GM13977 (cell line): ENCODE data around the gene RPN2.

Experiments
- DNase-seq: peaks from one replicate; pipeline ENCODE4 v3.0.0; 2012; ENCODE audit warnings: low spot score
- in situ Hi-C: fragments of 300-500 bp; cut with MboI; formaldehyde crosslinking; loops from one replicate; pipeline ENCODE4 v1.12.0; 2022; ENCODE audit warnings: low sequenced_read_pairs, low pct_unique_long_range_greater_than_20kb, mixed read lengths, inconsistent platforms; ENCODE audit not compliant: unreplicated experiment
- TF ChIP-seq, protein P1 (sequence below): IDR thresholded peaks from 2 replicates; pipeline ENCODE4 v1.5.1; 2012; ENCODE audit warnings: mild to moderate bottlenecking, control low read depth; ENCODE audit not compliant: insufficient read depth; ENCODE audit errors: extremely low read depth, missing control alignments

RPN2 gene

GRCh38 chr20:37236462-37236861 lies 57.3 kb downstream of the RPN2 start:
- DNase-seq, result no peak
- TF ChIP-seq, protein P1, sequence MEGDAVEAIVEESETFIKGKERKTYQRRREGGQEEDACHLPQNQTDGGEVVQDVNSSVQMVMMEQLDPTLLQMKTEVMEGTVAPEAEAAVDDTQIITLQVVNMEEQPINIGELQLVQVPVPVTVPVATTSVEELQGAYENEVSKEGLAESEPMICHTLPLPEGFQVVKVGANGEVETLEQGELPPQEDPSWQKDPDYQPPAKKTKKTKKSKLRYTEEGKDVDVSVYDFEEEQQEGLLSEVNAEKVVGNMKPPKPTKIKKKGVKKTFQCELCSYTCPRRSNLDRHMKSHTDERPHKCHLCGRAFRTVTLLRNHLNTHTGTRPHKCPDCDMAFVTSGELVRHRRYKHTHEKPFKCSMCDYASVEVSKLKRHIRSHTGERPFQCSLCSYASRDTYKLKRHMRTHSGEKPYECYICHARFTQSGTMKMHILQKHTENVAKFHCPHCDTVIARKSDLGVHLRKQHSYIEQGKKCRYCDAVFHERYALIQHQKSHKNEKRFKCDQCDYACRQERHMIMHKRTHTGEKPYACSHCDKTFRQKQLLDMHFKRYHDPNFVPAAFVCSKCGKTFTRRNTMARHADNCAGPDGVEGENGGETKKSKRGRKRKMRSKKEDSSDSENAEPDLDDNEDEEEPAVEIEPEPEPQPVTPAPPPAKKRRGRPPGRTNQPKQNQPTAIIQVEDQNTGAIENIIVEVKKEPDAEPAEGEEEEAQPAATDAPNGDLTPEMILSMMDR, result no peak
- in situ Hi-C loops, result no loop called here

- no peak for DNase-seq
- TF ChIP-seq, protein P1, result no peak
- in situ Hi-C loops, result no loop called here
Observed at GRCh38 chr20:37237656-37238055, 58.5 kb downstream of the RPN2 start.

DNA sequence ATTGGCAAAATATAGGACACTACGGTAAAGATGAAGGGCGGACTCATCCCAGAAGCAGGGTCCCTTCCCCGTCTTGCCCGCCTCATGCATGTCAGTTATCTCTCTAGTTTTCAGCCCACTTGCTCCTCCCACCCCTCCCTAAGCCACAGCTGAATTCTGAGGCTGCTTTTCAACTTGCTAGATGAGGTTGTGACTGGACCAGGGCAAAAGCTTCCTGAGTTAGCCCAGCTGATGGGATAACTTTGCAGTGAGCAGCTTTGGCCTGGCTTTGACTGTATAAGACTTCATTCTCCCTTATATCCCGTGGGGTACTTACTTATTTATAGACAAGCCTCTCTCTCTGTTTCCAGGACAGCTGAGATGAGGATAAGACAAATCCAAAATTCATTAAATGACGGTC lies 59.3 kb downstream of the RPN2 start:
- in situ Hi-C loops, result no loop called here
- no peak for DNase-seq
- TF ChIP-seq, protein P1, result no peak

- in situ Hi-C loops, result no loop called here
- TF ChIP-seq, protein P1, result no peak
- DNase-seq, result no peak
Observed at GRCh38 chr20:37238935-37239451, 59.9 kb downstream of the RPN2 start.

DNA sequence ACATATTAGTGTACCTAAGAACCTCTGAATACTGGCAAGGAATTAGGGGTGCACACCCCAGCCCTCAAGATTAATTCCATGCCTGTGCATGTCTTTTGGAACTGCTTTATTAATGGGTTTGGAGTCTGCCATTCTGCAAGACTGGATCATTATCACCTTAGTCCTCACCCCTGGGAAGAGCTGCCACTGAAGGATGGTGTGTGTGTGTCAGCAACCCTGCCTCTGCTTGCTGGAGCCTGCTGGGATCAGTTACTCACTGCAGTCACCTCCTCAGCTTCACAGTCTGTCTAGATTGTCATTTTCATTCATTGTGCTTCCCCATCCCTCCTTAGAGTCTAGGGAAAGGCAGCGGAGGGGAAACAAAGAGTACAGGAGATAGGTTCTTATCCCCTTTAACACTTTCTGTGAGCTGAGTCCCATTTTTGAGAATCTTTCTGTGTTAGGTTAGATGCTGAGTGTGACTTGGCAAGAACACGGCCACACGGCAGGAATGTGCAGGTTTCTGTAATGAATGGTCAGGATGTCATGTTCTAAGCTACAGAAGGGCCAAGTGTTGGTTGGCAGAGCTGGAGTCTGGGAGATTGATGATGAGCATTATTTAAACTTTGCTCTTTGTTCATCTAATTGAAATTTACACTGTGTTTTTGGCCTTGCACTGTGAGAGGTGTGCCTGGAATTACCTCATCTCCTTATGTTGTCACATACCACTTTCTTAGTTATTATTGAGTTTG lies 61.4 kb downstream of the RPN2 start:
- DNase-seq, result no peak
- in situ Hi-C loops, result no loop called here
- TF ChIP-seq, protein P1, result no peak

- in situ Hi-C loops, result no loop called here
- TF ChIP-seq, protein P1, result no peak
- no peak for DNase-seq
Observed at GRCh38 chr20:37242503-37242902, 63.4 kb downstream of the RPN2 start.
